Parathyroid adenoma (tissue), 2 donors: ENCODE measurements around the gene SNCA.

Experiments used
- H2AFZ ChIP-seq: fragments of 300-600 bp; sonication (generic); one replicate; pipeline ENCODE4 v1.7.0; 2017; ENCODE audit warnings: antibody characterized with exemption, mild to moderate bottlenecking
- H3K27ac ChIP-seq: fragments of 300-600 bp; sonication (generic); one replicate; pipeline ENCODE4 v1.7.0; 2017
- H3K27me3 ChIP-seq: fragments of 300-600 bp; sonication (generic); one replicate; pipeline ENCODE4 v1.7.0; 2017; ENCODE audit warnings: low read length; ENCODE audit not compliant: control insufficient read depth, insufficient read depth
- H3K36me3 ChIP-seq: fragments of 300-600 bp; sonication (generic); one replicate; pipeline ENCODE4 v1.7.0; 2017; ENCODE audit warnings: low read length; ENCODE audit not compliant: control insufficient read depth, insufficient read depth
- H3K4me1 ChIP-seq: fragments of 300-600 bp; sonication (generic); one replicate; pipeline ENCODE4 v1.7.0; 2017; ENCODE audit warnings: control low read depth
- H3K4me2 ChIP-seq: fragments of 300-600 bp; sonication (generic); one replicate; pipeline ENCODE4 v1.7.0; 2017; ENCODE audit warnings: low read length
- H3K4me3 ChIP-seq: fragments of 300-600 bp; sonication (generic); one replicate; pipeline ENCODE4 v1.7.0; 2017; ENCODE audit warnings: low read depth, low read length
- H3K79me2 ChIP-seq: fragments of 300-600 bp; sonication (generic); one replicate; pipeline ENCODE4 v1.7.0; 2017; ENCODE audit warnings: control low read depth
- H3K9ac ChIP-seq: fragments of 300-600 bp; sonication (generic); one replicate; pipeline ENCODE4 v1.7.0; 2017; ENCODE audit warnings: mild to moderate bottlenecking
- H3K9me3 ChIP-seq: fragments of 300-600 bp; sonication (generic); one replicate; pipeline ENCODE4 v1.7.0; 2017; ENCODE audit warnings: low read length; ENCODE audit not compliant: control insufficient read depth
- CTCF ChIP-seq: fragments of 300-600 bp; sonication (generic); IDR thresholded peaks from one replicate; pipeline ENCODE4 v1.7.0; 2017; ENCODE audit warnings: antibody characterized with exemption, mild to moderate bottlenecking
- donor health status: primary hyperparathyroidism.

Gene SNCA

GRCh38 chr4:89836897-89837384 is at the start of gene SNCA:
Gene SNCA (minus strand): TSS chr4:89837161. CDS start chr4:89835667, 1,494 bp downstream.
- TF ChIP-seq CTCF = no peak
- Histone ChIP-seq H3K27ac (no peak within 1 kb of the TSS), H3K4me2 (peak within 1 kb of the TSS; percentile 61), H2AFZ (peak within 1 kb of the TSS; percentile 74), H3K9ac (no peak within 1 kb of the TSS), H3K79me2 (no peaks in the 10 kb centered on the region), H3K27me3 (peaks cover 5% of the 10 kb centered on the region), H3K4me1 (no peaks in the 10 kb centered on the region), H3K36me3 (no peaks in the 10 kb centered on the region), H3K9me3 (no peaks in the 10 kb centered on the region), H3K4me3 (peak within 1 kb of the TSS; percentile 59)

GRCh38 chr4:89879215-89879614 is 42.3 kb upstream of the SNCA start:
- Histone ChIP-seq H3K9me3 (no peaks in the 10 kb centered on the region), H3K9ac (no peak overlapping the region), H3K36me3 (no peaks in the 10 kb centered on the region), H3K4me3 (no peak overlapping the region), H3K4me2 (no peak overlapping the region), H3K27ac (no peak overlapping the region), H3K4me1 (no peaks in the 10 kb centered on the region), H2AFZ (no peak overlapping the region), H3K27me3 (no peaks in the 10 kb centered on the region), H3K79me2 (no peaks in the 10 kb centered on the region)
- no peak for TF ChIP-seq CTCF

DNA sequence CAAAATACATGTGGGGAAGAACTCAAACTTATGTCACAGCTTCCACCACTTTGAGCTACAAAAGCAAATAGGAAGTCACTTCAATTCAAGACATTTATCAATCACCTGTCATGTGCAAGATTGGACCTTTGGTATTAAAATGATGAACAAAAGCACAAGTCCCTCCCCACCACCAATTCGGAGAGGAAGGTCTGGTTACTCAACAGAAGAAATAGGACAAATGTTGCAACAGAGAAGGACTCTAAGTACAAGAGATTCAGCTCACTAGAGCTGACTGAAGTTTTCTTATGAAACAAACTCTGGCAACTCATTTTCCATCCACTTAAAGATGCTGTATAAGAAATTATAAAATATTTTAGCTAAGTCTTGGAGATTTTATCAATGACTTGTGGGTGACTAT is 41.6 kb upstream of the SNCA start:
- H3K79me2 ChIP-seq = no peaks in the 10 kb centered on the region
- H3K27me3 ChIP-seq = no peaks in the 10 kb centered on the region
- no peak overlapping the region for H3K9ac ChIP-seq
- H3K4me3 ChIP-seq = no peak overlapping the region
- H3K36me3 ChIP-seq = no peaks in the 10 kb centered on the region
- H2AFZ ChIP-seq = no peak overlapping the region
- no peaks in the 10 kb centered on the region for H3K9me3 ChIP-seq
- no peak overlapping the region for H3K4me2 ChIP-seq
- TF ChIP-seq CTCF = no peak
- no peaks in the 10 kb centered on the region for H3K4me1 ChIP-seq
- H3K27ac ChIP-seq = no peak overlapping the region

DNA sequence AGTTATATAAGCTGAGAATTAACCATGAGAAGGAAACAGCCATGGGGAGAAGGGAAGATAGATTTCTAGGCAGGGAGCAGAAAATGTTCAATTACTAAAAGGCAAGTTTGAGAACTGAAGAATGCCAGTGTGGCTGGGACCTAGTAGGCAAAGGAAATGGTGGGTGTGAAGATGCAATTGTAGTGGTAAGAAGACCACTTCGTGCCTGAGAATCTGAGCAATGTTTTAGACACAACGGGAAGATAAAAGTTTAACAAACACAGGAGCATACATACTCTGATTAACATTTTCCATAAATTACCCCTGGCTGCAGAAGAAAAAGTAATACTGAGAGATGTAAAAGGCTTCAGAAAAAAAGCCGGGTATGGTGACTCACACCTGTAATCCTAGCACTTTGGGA is 39.6 kb upstream of the SNCA start:
- Histone ChIP-seq H3K9ac (no peak overlapping the region), H3K27ac (no peak overlapping the region), H3K79me2 (no peaks in the 10 kb centered on the region), H3K4me1 (no peaks in the 10 kb centered on the region), H2AFZ (no peak overlapping the region), H3K36me3 (no peaks in the 10 kb centered on the region), H3K27me3 (no peaks in the 10 kb centered on the region), H3K4me3 (no peak overlapping the region), H3K4me2 (no peak overlapping the region), H3K9me3 (no peaks in the 10 kb centered on the region)
- no peak for TF ChIP-seq CTCF

- Histone ChIP-seq H3K4me1 (no peaks in the 10 kb centered on the region), H3K27ac (no peak overlapping the region), H3K79me2 (no peaks in the 10 kb centered on the region), H2AFZ (no peak overlapping the region), H3K4me3 (no peak overlapping the region), H3K36me3 (no peaks in the 10 kb centered on the region), H3K9me3 (no peaks in the 10 kb centered on the region), H3K4me2 (no peak overlapping the region), H3K27me3 (no peaks in the 10 kb centered on the region), H3K9ac (no peak overlapping the region)
- TF ChIP-seq CTCF = no peak
Observed at GRCh38 chr4:89871211-89871610, 34.2 kb upstream of the SNCA start.
